ENCODE measurements around the gene DOCK2.
"Not testable (repeated sequence)": the region's sequence is repeated elsewhere in the genome, so short reads cannot be mapped to it uniquely, and the experiment has no call there.

The DOCK2 gene

DNA sequence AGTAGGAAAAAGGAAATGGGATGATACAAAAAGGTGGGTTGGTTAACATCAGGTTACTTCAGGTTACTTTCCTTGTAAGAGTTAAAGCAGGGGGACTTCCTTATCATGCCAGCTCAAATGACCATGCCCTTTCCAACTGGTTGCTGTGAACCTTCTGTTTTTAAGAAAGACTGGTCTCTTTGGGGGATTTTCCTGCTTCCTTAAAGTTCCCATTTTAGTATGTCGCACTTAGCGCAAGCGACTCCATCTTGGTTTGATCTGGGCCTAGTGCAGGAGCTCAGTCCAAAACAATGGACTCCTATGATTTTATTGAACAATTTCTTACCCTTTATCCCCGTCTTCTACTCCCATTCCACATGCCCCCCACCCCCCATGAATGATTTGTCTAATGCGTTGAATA, 173.4 kb downstream of the DOCK2 start:
- H3K4me1 ChIP-seq: no peaks in the 10 kb centered on the region
- H3K9me3 ChIP-seq: no peaks in the 10 kb centered on the region
- H3K4me3 ChIP-seq: no peak overlapping the region
- no peaks in the 10 kb centered on the region for H3K36me3 ChIP-seq (replicated peaks)
- DNase-seq (ENCODE audit: low spot score in 2 of 2): no peak
- H3K27me3 ChIP-seq (ENCODE audit: low read depth): no peaks in the 10 kb centered on the region
- in situ Hi-C loops (cut with MboI; ENCODE audit: low sequenced_read_pairs): no loop called here

GRCh38 chr5:169811023-169811422, 173.9 kb downstream of the DOCK2 start:
- in situ Hi-C loops (cut with MboI; ENCODE audit: low sequenced_read_pairs): no loop called here
- no peaks in the 10 kb centered on the region for H3K9me3 ChIP-seq
- DNase-seq (ENCODE audit: low spot score in 2 of 2): no peak
- H3K27me3 ChIP-seq (ENCODE audit: low read depth): no peaks in the 10 kb centered on the region
- H3K36me3 ChIP-seq (replicated peaks): no peaks in the 10 kb centered on the region
- no peak overlapping the region for H3K4me3 ChIP-seq
- no peaks in the 10 kb centered on the region for H3K4me1 ChIP-seq

DNA sequence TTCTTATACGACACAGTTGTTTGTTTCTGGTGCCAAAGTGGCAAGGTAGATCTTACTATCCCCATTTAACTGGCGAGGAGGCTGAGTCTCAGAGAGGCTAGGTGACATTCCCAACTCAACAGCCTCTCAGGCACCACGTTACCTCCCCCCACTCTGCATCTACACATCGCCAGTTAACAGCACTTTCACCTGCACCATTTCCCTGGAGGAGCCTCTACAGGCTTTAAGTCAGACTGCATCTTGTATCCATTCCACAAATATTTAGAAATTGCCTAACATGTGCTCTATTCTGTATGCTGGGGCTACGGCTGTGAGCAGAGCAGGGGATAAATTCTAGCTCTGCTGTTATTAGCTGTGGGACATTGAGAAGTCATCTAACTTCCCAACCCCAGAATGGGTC, 174.6 kb downstream of the DOCK2 start:
- Histone ChIP-seq H3K4me3 (no peak overlapping the region), H3K27me3 (ENCODE audit: low read depth) (no peaks in the 10 kb centered on the region), H3K4me1 (no peaks in the 10 kb centered on the region), H3K36me3 (replicated peaks) (no peaks in the 10 kb centered on the region), H3K9me3 (no peaks in the 10 kb centered on the region)
- in situ Hi-C loops (cut with MboI; ENCODE audit: low sequenced_read_pairs): no loop called here
- no peak for DNase-seq (ENCODE audit: low spot score in 2 of 2)

GRCh38 chr5:169812786-169813185, 175.7 kb downstream of the DOCK2 start:
- Histone ChIP-seq H3K27me3 (ENCODE audit: low read depth) (no peaks in the 10 kb centered on the region), H3K4me1 (no peaks in the 10 kb centered on the region), H3K4me3 (no peak overlapping the region), H3K36me3 (replicated peaks) (no peaks in the 10 kb centered on the region), H3K9me3 (no peaks in the 10 kb centered on the region)
- in situ Hi-C loops (cut with MboI; ENCODE audit: low sequenced_read_pairs): no loop called here
- no peak for DNase-seq (ENCODE audit: low spot score in 2 of 2)

DNA sequence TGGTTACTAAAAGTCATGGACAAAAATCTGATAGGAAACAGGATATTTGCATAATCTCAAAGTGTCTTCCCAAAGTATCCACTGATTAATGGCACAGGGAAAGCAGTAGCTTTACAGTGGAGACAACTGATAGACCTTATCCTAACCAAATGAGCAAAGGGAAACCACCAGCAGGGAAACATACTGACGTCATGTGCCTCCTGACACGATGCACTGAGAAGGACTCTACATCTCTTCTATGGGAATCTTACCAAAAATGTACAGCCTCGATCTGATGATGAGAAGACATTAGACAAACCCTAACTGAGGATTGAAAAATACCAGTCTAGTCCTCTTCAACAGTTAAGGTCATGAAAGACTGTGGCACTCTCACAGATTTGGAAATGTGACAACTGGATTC, 177.0 kb downstream of the DOCK2 start:
- Histone ChIP-seq H3K36me3 (replicated peaks) (no peaks in the 10 kb centered on the region), H3K27me3 (ENCODE audit: low read depth) (no peaks in the 10 kb centered on the region), H3K9me3 (no peaks in the 10 kb centered on the region), H3K4me1 (no peaks in the 10 kb centered on the region), H3K4me3 (no peak overlapping the region)
- in situ Hi-C loops (cut with MboI; ENCODE audit: low sequenced_read_pairs): no loop called here
- DNase-seq (ENCODE audit: low spot score in 2 of 2): no peak

GRCh38 chr5:169814522-169814921, 177.4 kb downstream of the DOCK2 start:
- no peak overlapping the region for H3K4me3 ChIP-seq
- no peaks in the 10 kb centered on the region for H3K4me1 ChIP-seq
- no peaks in the 10 kb centered on the region for H3K27me3 ChIP-seq (ENCODE audit: low read depth)
- H3K36me3 ChIP-seq (replicated peaks): no peaks in the 10 kb centered on the region
- in situ Hi-C loops (cut with MboI; ENCODE audit: low sequenced_read_pairs): no loop called here
- DNase-seq (ENCODE audit: low spot score in 2 of 2): no peak
- no peaks in the 10 kb centered on the region for H3K9me3 ChIP-seq

GRCh38 chr5:169817031-169817430, 180.0 kb downstream of the DOCK2 start:
- H3K9me3 ChIP-seq: no peaks in the 10 kb centered on the region
- no peak overlapping the region for H3K4me3 ChIP-seq
- DNase-seq (ENCODE audit: low spot score in 2 of 2): no peak
- H3K27me3 ChIP-seq (ENCODE audit: low read depth): no peaks in the 10 kb centered on the region
- H3K4me1 ChIP-seq: no peaks in the 10 kb centered on the region
- no peaks in the 10 kb centered on the region for H3K36me3 ChIP-seq (replicated peaks)
- in situ Hi-C loops (cut with MboI; ENCODE audit: low sequenced_read_pairs): no loop called here

DNA sequence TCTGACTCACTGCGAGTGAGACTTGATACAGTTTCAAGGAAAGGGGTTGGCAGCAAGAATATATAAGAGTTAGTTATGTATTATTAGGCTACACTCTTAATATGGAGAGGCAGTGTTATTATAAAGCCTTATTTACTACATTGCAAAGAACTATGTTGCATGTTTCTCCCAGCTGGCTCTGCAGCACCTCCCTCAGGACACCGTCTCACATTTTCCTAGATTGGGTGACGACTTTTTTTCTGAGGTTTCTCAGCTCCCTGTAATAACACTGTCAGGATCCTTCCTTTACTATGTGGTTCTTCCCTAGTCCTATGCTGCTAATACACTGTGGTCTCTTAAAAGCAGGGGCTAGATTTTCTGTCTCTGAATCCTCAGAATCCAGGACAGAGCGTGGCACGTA, 189.5 kb downstream of the DOCK2 start:
- no peak overlapping the region for H3K4me3 ChIP-seq
- no peaks in the 10 kb centered on the region for H3K36me3 ChIP-seq (replicated peaks)
- in situ Hi-C loops (cut with MboI; ENCODE audit: low sequenced_read_pairs): no loop called here
- H3K4me1 ChIP-seq: no peaks in the 10 kb centered on the region
- H3K9me3 ChIP-seq: no peaks in the 10 kb centered on the region
- no peaks in the 10 kb centered on the region for H3K27me3 ChIP-seq (ENCODE audit: low read depth)
- no peak for DNase-seq (ENCODE audit: low spot score in 2 of 2)

DNA sequence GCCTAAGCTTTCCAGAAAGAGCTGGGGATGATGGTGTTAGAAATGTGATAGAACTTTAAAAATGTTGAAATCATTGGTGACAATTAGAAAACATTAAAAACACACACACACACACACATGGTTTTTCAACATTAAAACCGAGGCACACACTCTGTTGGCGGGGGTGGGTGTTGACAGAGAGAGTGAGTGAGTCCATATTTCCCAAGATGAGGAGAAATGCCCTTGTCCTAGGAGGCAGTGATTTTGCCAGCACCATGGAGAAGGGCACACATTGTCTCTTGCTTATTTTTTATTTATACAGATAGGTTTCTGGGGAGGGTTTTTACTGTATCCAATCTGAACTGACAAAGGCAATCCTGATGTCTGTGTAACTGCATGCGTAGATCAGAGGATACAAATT, 190.7 kb downstream of the DOCK2 start:
- H3K4me3 ChIP-seq: no peak overlapping the region
- H3K4me1 ChIP-seq: no peaks in the 10 kb centered on the region
- in situ Hi-C loops (cut with MboI; ENCODE audit: low sequenced_read_pairs): no loop called here
- no peaks in the 10 kb centered on the region for H3K9me3 ChIP-seq
- no peak for DNase-seq (ENCODE audit: low spot score in 2 of 2)
- H3K27me3 ChIP-seq (ENCODE audit: low read depth): no peaks in the 10 kb centered on the region
- no peaks in the 10 kb centered on the region for H3K36me3 ChIP-seq (replicated peaks)

- H3K4me3 ChIP-seq: no peak overlapping the region
Observed at GRCh38 chr5:169828385-169828784, 191.3 kb downstream of the DOCK2 start.

GRCh38 chr5:169831331-169831730, 194.3 kb downstream of the DOCK2 start:
- H3K4me1 ChIP-seq: no peaks in the 10 kb centered on the region
- DNase-seq (ENCODE audit: low spot score in 2 of 2): no peak
- peaks cover 2% of the 10 kb centered on the region; the same call in 1 of the 2 replicates for H3K27me3 ChIP-seq (ENCODE audit: low read depth)
- H3K4me3 ChIP-seq: no peak overlapping the region
- in situ Hi-C loops (cut with MboI; ENCODE audit: low sequenced_read_pairs): no loop called here
- H3K36me3 ChIP-seq (replicated peaks): no peaks in the 10 kb centered on the region
- no peaks in the 10 kb centered on the region for H3K9me3 ChIP-seq

More at GRCh38 chr5:169828385-169828784, 191.3 kb downstream of the DOCK2 start:
- in situ Hi-C loops (cut with MboI; ENCODE audit: low sequenced_read_pairs): no loop called here
- H3K36me3 ChIP-seq (replicated peaks): no peaks in the 10 kb centered on the region
- no peaks in the 10 kb centered on the region for H3K9me3 ChIP-seq
- no peaks in the 10 kb centered on the region for H3K4me1 ChIP-seq
- H3K27me3 ChIP-seq (ENCODE audit: low read depth): no peaks in the 10 kb centered on the region
- no peak for DNase-seq (ENCODE audit: low spot score in 2 of 2)

- in situ Hi-C loops (cut with MboI; ENCODE audit: low sequenced_read_pairs): no loop called here
- H3K9me3 ChIP-seq: no peaks in the 10 kb centered on the region
- peaks cover 3% of the 10 kb centered on the region; the same call in 1 of the 2 replicates for H3K27me3 ChIP-seq (ENCODE audit: low read depth)
- H3K4me3 ChIP-seq: no peak overlapping the region
- H3K36me3 ChIP-seq (replicated peaks): no peaks in the 10 kb centered on the region
- H3K4me1 ChIP-seq: no peaks in the 10 kb centered on the region
- DNase-seq (ENCODE audit: low spot score in 2 of 2): no peak
Observed at GRCh38 chr5:169832304-169832703, 195.2 kb downstream of the DOCK2 start.

- H3K4me3 ChIP-seq: no peak overlapping the region
- H3K9me3 ChIP-seq: no peaks in the 10 kb centered on the region
- H3K36me3 ChIP-seq (replicated peaks): no peaks in the 10 kb centered on the region
- no peaks in the 10 kb centered on the region for H3K4me1 ChIP-seq
- peaks cover 3% of the 10 kb centered on the region; the same call in 1 of the 2 replicates for H3K27me3 ChIP-seq (ENCODE audit: low read depth)
- DNase-seq (ENCODE audit: low spot score in 2 of 2): no peak
- in situ Hi-C loops (cut with MboI; ENCODE audit: low sequenced_read_pairs): no loop called here
Observed at GRCh38 chr5:169832845-169833244, 195.8 kb downstream of the DOCK2 start.

DNA sequence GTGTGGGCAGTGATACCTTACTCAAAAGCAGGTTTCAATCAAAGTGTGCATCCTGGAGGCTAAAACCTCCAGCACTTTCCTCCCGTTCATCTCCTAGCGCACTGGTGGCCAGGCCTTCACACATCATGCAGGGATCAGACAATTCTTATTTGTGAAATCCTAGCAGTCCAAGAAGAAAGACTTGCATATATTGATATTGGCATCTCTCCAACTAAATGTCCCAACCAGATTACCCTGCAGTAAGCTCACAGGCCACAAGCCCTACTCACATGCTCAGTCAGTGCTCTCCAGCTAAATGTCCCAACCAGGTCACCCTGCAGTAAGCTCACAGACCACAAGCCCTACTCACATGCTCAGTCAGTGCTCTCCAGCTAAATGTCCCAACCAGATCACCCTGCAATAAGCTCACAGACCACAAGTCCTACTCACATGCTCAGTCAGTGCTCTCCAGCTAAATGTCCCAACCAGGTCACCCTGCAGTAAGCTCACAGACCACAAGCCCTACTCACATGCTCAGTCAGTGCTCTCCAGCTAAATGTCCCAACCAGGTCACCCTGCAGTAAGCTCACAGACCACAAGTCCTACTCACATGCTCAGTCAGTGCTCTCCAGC, 196.7 kb downstream of the DOCK2 start:
- H3K4me3 ChIP-seq; H3K36me3 ChIP-seq (replicated peaks); in situ Hi-C loops (cut with MboI; ENCODE audit: low sequenced_read_pairs); H3K27me3 ChIP-seq (ENCODE audit: low read depth); H3K9me3 ChIP-seq; H3K4me1 ChIP-seq; DNase-seq (ENCODE audit: low spot score in 2 of 2): not testable (repeated sequence)

GRCh38 chr5:169834540-169834939, 197.5 kb downstream of the DOCK2 start:
- H3K36me3 ChIP-seq (replicated peaks); DNase-seq (ENCODE audit: low spot score in 2 of 2); H3K27me3 ChIP-seq (ENCODE audit: low read depth); H3K9me3 ChIP-seq; H3K4me3 ChIP-seq; in situ Hi-C loops (cut with MboI; ENCODE audit: low sequenced_read_pairs); H3K4me1 ChIP-seq: not testable (repeated sequence)

All from HAP-1 (cell line).